ENCODE results near the gene MSL3. TPM values are rescaled to one million over a fixed set of nuclear protein-coding genes. Genes with fewer than 3 reads are reported as not detected.

MSL3 gene
- total RNA-seq, 1 donor from 2014 or later = 29.2 TPM

- Mint-ChIP-seq H3K4me3 (no peak overlapping the region), H3K9me3 (peaks cover 3% of the 10 kb centered on the region), H3K4me1 (no peaks in the 10 kb centered on the region), H3K27ac (ENCODE audit: unreplicated experiment) (no peak overlapping the region), H3K36me3 (ENCODE audit: low read depth) (no peaks in the 10 kb centered on the region), H3K27me3 (ENCODE audit: low read depth) (peaks cover 22% of the 10 kb centered on the region)
- DNase-seq (ENCODE audit: low read depth, low spot score) = no peak
- no peak for TF ChIP-seq CTCF (conservative IDR thresholded peaks at IDR 0.05)
Measured at GRCh38 chrX:11750046-11750445, 8.0 kb upstream of the MSL3 start.

- DNase-seq (ENCODE audit: low read depth, low spot score) = no peak
- no peak for TF ChIP-seq CTCF (conservative IDR thresholded peaks at IDR 0.05)
- Mint-ChIP-seq H3K36me3 (ENCODE audit: low read depth) (no peaks in the 10 kb centered on the region), H3K27ac (ENCODE audit: unreplicated experiment) (no peak overlapping the region), H3K27me3 (ENCODE audit: low read depth) (peaks cover 25% of the 10 kb centered on the region), H3K9me3 (peaks cover 3% of the 10 kb centered on the region), H3K4me3 (no peak overlapping the region), H3K4me1 (no peaks in the 10 kb centered on the region)
Measured at GRCh38 chrX:11750694-11751093, 7.3 kb upstream of the MSL3 start.

GRCh38 chrX:11751261-11751660, 6.8 kb upstream of the MSL3 start:
- no peaks in the 10 kb centered on the region for H3K4me1 Mint-ChIP-seq
- TF ChIP-seq CTCF (conservative IDR thresholded peaks at IDR 0.05) = no peak
- H3K27me3 Mint-ChIP-seq (ENCODE audit: low read depth) = peaks cover 26% of the 10 kb centered on the region
- no peak overlapping the region for H3K27ac Mint-ChIP-seq (ENCODE audit: unreplicated experiment)
- H3K9me3 Mint-ChIP-seq = peaks cover 3% of the 10 kb centered on the region
- H3K4me3 Mint-ChIP-seq = no peak overlapping the region
- H3K36me3 Mint-ChIP-seq (ENCODE audit: low read depth) = no peaks in the 10 kb centered on the region
- no peak for DNase-seq (ENCODE audit: low read depth, low spot score)

- H3K27ac Mint-ChIP-seq (ENCODE audit: unreplicated experiment) = no peak overlapping the region
Measured at GRCh38 chrX:11753668-11754067, 4.4 kb upstream of the MSL3 start.

GRCh38 chrX:11754958-11755645, 2.9 kb upstream of the MSL3 start:
- H3K27ac Mint-ChIP-seq (ENCODE audit: unreplicated experiment) = no peak overlapping the region

More at GRCh38 chrX:11753668-11754067, 4.4 kb upstream of the MSL3 start:
- peaks cover 28% of the 10 kb centered on the region for H3K27me3 Mint-ChIP-seq (ENCODE audit: low read depth)
- no peaks in the 10 kb centered on the region for H3K36me3 Mint-ChIP-seq (ENCODE audit: low read depth)
- H3K4me1 Mint-ChIP-seq = peaks cover 6% of the 10 kb centered on the region
- TF ChIP-seq CTCF (conservative IDR thresholded peaks at IDR 0.05) = no peak
- DNase-seq (ENCODE audit: low read depth, low spot score) = no peak
- H3K4me3 Mint-ChIP-seq = no peak overlapping the region
- H3K9me3 Mint-ChIP-seq = peaks cover 3% of the 10 kb centered on the region

More at GRCh38 chrX:11754958-11755645, 2.9 kb upstream of the MSL3 start:
- peaks cover 2% of the 10 kb centered on the region for H3K36me3 Mint-ChIP-seq (ENCODE audit: low read depth)
- H3K4me1 Mint-ChIP-seq = peaks cover 12% of the 10 kb centered on the region
- peak overlapping the region; percentile 66 for H3K4me3 Mint-ChIP-seq
- no peak for TF ChIP-seq CTCF (conservative IDR thresholded peaks at IDR 0.05)
- H3K27me3 Mint-ChIP-seq (ENCODE audit: low read depth) = peaks cover 19% of the 10 kb centered on the region
- DNase-seq (ENCODE audit: low read depth, low spot score) = no peak
- no peaks in the 10 kb centered on the region for H3K9me3 Mint-ChIP-seq
